Heart left ventricle (tissue), 16 donors: ENCODE measurements around the gene SORBS1. TPM values are rescaled to one million over a fixed set of nuclear protein-coding genes. Genes with fewer than 3 reads are reported as not detected.

Source experiments
- ATAC-seq, 4 donors: fragments of 200-7000 bp; cut with Tn5 transposase; one replicate each; pipeline ENCODE4 v1.9.1; 2020 to 2022; ENCODE audit warnings: moderate library complexity in 4 of 4, mild to moderate bottlenecking in 3 of 4, moderate number of reproducible peaks in 1 of 4
- DNase-seq, 5 donors: peaks; one replicate each; pipeline ENCODE4 v3.0.0-alpha.2; 2020
- H3K27ac ChIP-seq, 12 donors: fragments of 200-600 bp; sonication (generic) in 4 of 12; one replicate each; pipeline versions ENCODE4 v1.5.0 to v1.8.0; 2016 to 2022; ENCODE audit warnings: mild to moderate bottlenecking in 2 of 12
- H3K27me3 ChIP-seq, 9 donors: fragments of 200-600 bp; sonication (generic) in 2 of 9; one replicate each; pipeline versions ENCODE4 v1.5.1 to v1.8.0; 2016 to 2022; ENCODE audit warnings: mild to moderate bottlenecking in 3 of 9
- H3K36me3 ChIP-seq, 9 donors: fragments of 200-600 bp; sonication (generic) in 2 of 9; one replicate each; pipeline versions ENCODE4 v1.5.0 to v1.8.0; 2018 to 2022; ENCODE audit warnings: mild to moderate bottlenecking in 2 of 9
- H3K4me1 ChIP-seq, 12 donors: fragments of 200-600 bp; sonication (generic) in 4 of 12; one replicate each; pipeline versions ENCODE4 v1.5.0 to v1.8.0; 2016 to 2022; ENCODE audit warnings: mild to moderate bottlenecking in 3 of 12
- H3K4me3 ChIP-seq, 12 donors: fragments of 200-600 bp; sonication (generic) in 4 of 12; one replicate each; pipeline versions ENCODE4 v1.5.0 to v1.8.0; 2017 to 2022; ENCODE audit warnings: mild to moderate bottlenecking in 9 of 12, moderate library complexity in 4 of 12
- H3K9me3 ChIP-seq, 12 donors: fragments of 200-600 bp; sonication (generic) in 4 of 12; one replicate each; pipeline versions ENCODE4 v1.5.0 to v1.8.0; 2016 to 2022; ENCODE audit warnings: mild to moderate bottlenecking in 1 of 12
- CTCF ChIP-seq, 12 donors: fragments of 200-600 bp; sonication (generic) in 4 of 12; IDR thresholded peaks; one replicate each; pipeline versions ENCODE4 v1.5.0 to v1.8.0; 2018 to 2022; ENCODE audit warnings: antibody characterized with exemption in 12 of 12, mild to moderate bottlenecking in 5 of 12
- POLR2A ChIP-seq, 2 donors: fragments of 450-650 bp; IDR thresholded peaks; one replicate each; pipeline ENCODE4 v1.6.1; 2017; ENCODE audit warnings: antibody characterized with exemption in 2 of 2, mild to moderate bottlenecking in 2 of 2, moderate library complexity in 2 of 2
- WGBS, 4 donors: extraction: QIAGEN DNeasy Blood & Tissue Kit in 2 of 4; methylation state at CpG; one replicate each; pipeline versions ENCODE4 v1.1.5 to v1.1.7; 2013 to 2018; 5-methylcytosine and 5-hydroxymethylcytosine counted together
- intact Hi-C, 10 donors: fragments of 100-400 bp; cut with DNase I; formaldehyde crosslinking; loops; one replicate each; pipeline versions ENCODE4 v1.11.1 to v1.14.2; 2022
- polyA plus RNA-seq, 2 donors: library from polyadenylated mRNA; stranded (reverse); fragments of 200-250 nt; gene quantifications; one replicate each; pipeline ENCODE4 v1.2.3, GENCODE V29; 2013
- total RNA-seq, 9 donors: library from RNA; depleted of rRNA in 2 of 9; stranded (reverse); fragments of >200 nt in 2 of 9; fragmentation: NEBNext Ultra II Directional in 3 of 9; extraction: Animal tissue kit (Norgen Biotek cat#: 25700) in 3 of 9; gene quantifications; one replicate each; pipeline versions ENCODE4 v1.1.0 to v1.2.4, GENCODE V29; 2016 to 2023
- donor health status: ischemic (EF 13 %, LVEDD 7.1; RV severe dilation, severe dysfunction).
- donor health status: healthy with polysubstance abuse.
- donor health status: DM: no; HTN: yes; CAD: no.
- donor health status: DM: no; HTN: no; CAD: no.
- donor health status: ischemic (EF 25% LVEDD 6.9; RV normal size, moderate dysfunction).
- donor health status: ischemic (EF 25% LVEDD 5.7; RV mildly dilated, moderate dysfunction).
- donor health status: healthy.
- donor health status: DM: yes; HTN: yes; CAD: no.
- donor health status: ischemic (EF 35%, LVEDD 5.7; RV mildly dilated, moderate dysfunction).
- donor health status: nonischemic (EF 11% LVEDD 7.7; RV severe dilation, severe dysfunction).
- donor health status: DM: yes; HTN: yes; CAD: no.
- donor health status: PGD.
- donor health status: ischemic (EF 29% LVEDD 5.4; RV normal size, mild dysfunction).
- donor health status: nonischemic (EF 23%, LVEDD 6.1; RV moderate dilation, normal function).

Gene SORBS1
- total and polyA plus RNA-seq, 11 donors: 355 to 1,440 (median 886) TPM

GRCh38 chr10:95508730-95509129 is 52.4 kb downstream of the SORBS1 start:
- peak overlapping the region in 7 of 12 donors; percentile 3 to 21 (median 8) for H3K4me3 ChIP-seq
- DNase-seq (peak in 3 of 5 donors; percentile 39 to 53 (median 45)), ATAC-seq (peak; percentile 59 to 86 (median 80))
- TF ChIP-seq POLR2A (IDR thresholded peaks at IDR 0.05) (no peak), CTCF (IDR thresholded peaks at IDR 0.05) (no peak)
- WGBS, 4 donors: 7 to 12% (median 9%) methylated on average over 3 of the region's 3 CpGs
- no peaks in the 10 kb centered on the region for H3K27me3 ChIP-seq
- H3K9me3 ChIP-seq: no peaks in the 10 kb centered on the region
- no peaks in the 10 kb centered on the region for H3K36me3 ChIP-seq
- peak overlapping the region; percentile 73 to 92 (median 85) for H3K27ac ChIP-seq
- intact Hi-C loops: loop anchor here in 2 of 10 donors (2.0 to 10.0 kb wide), 2 partner anchors 28 to 46 kb away; no protein-coding TSS in a partner anchor
- peaks cover 10 to 99% (median 69%) of the 10 kb centered on the region in 12 donors for H3K4me1 ChIP-seq

GRCh38 chr10:95506056-95506737 is 55.0 kb downstream of the SORBS1 start:
- ATAC-seq: no peak
- Histone ChIP-seq H3K9me3 (no peaks in the 10 kb centered on the region), H3K4me1 (peaks cover 3 to 99% (median 72%) of the 10 kb centered on the region in 12 donors), H3K36me3 (peaks cover 0 to 4% (median 0%) of the 10 kb centered on the region in 9 donors), H3K27me3 (no peaks in the 10 kb centered on the region), H3K4me3 (no peak overlapping the region), H3K27ac (peak overlapping the region in 11 of 12 donors; percentile 19 to 92 (median 85))
- 55 to 76% (median 66%) methylated on average over 2 of the region's 2 CpGs for WGBS, 4 donors
- intact Hi-C loops: loop anchor here in 1 of 10 donors (10.0 kb wide), 1 partner anchor 49 kb away; no protein-coding TSS in a partner anchor
- TF ChIP-seq CTCF (IDR thresholded peaks at IDR 0.05): no peak
- no peak for TF ChIP-seq POLR2A (IDR thresholded peaks at IDR 0.05)
- no peak for DNase-seq

GRCh38 chr10:95505641-95506040 is 55.5 kb downstream of the SORBS1 start:
- ATAC-seq (no peak), DNase-seq (no peak)
- Histone ChIP-seq H3K27me3 (no peaks in the 10 kb centered on the region), H3K27ac (peak overlapping the region in 11 of 12 donors; percentile 19 to 92 (median 85)), H3K36me3 (peaks cover 0 to 9% (median 0%) of the 10 kb centered on the region in 9 donors), H3K4me3 (no peak overlapping the region), H3K4me1 (peaks cover 3 to 99% (median 76%) of the 10 kb centered on the region in 12 donors), H3K9me3 (no peaks in the 10 kb centered on the region)
- WGBS, 4 donors: 38 to 43% (median 39%) methylated on average over 3 of the region's 3 CpGs
- intact Hi-C loops: loop anchor here in 1 of 10 donors (10.0 kb wide), 1 partner anchor 49 kb away; no protein-coding TSS in a partner anchor
- TF ChIP-seq POLR2A (IDR thresholded peaks at IDR 0.05): no peak
- no peak for TF ChIP-seq CTCF (IDR thresholded peaks at IDR 0.05)

- Histone ChIP-seq H3K36me3 (peaks cover 0 to 9% (median 0%) of the 10 kb centered on the region in 9 donors), H3K4me3 (no peak overlapping the region), H3K27ac (peak overlapping the region; percentile 1 to 92 (median 85)), H3K4me1 (peaks cover 3 to 99% (median 79%) of the 10 kb centered on the region in 12 donors), H3K27me3 (no peaks in the 10 kb centered on the region), H3K9me3 (no peaks in the 10 kb centered on the region)
- TF ChIP-seq POLR2A (IDR thresholded peaks at IDR 0.05): no peak
- no peak for TF ChIP-seq CTCF (IDR thresholded peaks at IDR 0.05)
- intact Hi-C loops: loop anchor here in 1 of 10 donors (10.0 kb wide), 1 partner anchor 50 kb away; no protein-coding TSS in a partner anchor
- 23 to 31% (median 24%) methylated on average over 5 of the region's 5 CpGs for WGBS, 4 donors
- DNase-seq (no peak), ATAC-seq (no peak)
Measured at GRCh38 chr10:95505084-95505610, 56.0 kb downstream of the SORBS1 start.
